Nephron (organoid): ENCODE data around the gene CEBPA.

Experiments used
- H3K27ac Mint-ChIP-seq, 3 experiments: 2 replicates each; pipeline ENCODE4 v1.8.0; 2020; ENCODE audit warnings: mixed read lengths in 3 of 3, mild to moderate bottlenecking in 2 of 3, moderate library complexity in 1 of 3
- H3K27me3 Mint-ChIP-seq: 2 replicates; pipeline ENCODE4 v1.8.0; 2021; ENCODE audit warnings: low read depth, mild to moderate bottlenecking, moderate library complexity, mixed read lengths
- H3K36me3 Mint-ChIP-seq: 2 replicates; pipeline ENCODE4 v1.8.0; 2020; ENCODE audit warnings: low read depth, mixed read lengths
- H3K4me1 Mint-ChIP-seq: 2 replicates; pipeline ENCODE4 v1.8.0; 2020; ENCODE audit warnings: mixed read lengths
- H3K4me3 Mint-ChIP-seq, 3 experiments: 2 replicates each; pipeline ENCODE4 v1.8.0; 2020; ENCODE audit warnings: mild to moderate bottlenecking in 3 of 3, mixed read lengths in 3 of 3, moderate library complexity in 2 of 3
- H3K9me3 Mint-ChIP-seq: 2 replicates; pipeline ENCODE4 v1.8.0; 2020; ENCODE audit warnings: mixed read lengths
- CTCF ChIP-seq, 3 experiments: fragments of 200-600 bp; sonication (generic); IDR thresholded peaks; one replicate each; pipeline ENCODE4 v1.5.0; 2021; ENCODE audit warnings: antibody characterized with exemption in 3 of 3; ENCODE audit not compliant: unreplicated experiment in 3 of 3

CEBPA gene

GRCh38 chr19:33287927-33288326 is 14.4 kb downstream of the CEBPA start:
- peaks cover 58% of the 10 kb centered on the region for H3K27me3 Mint-ChIP-seq
- no peak overlapping the region for H3K27ac Mint-ChIP-seq
- H3K9me3 Mint-ChIP-seq = peaks cover 14% of the 10 kb centered on the region
- no peak for TF ChIP-seq CTCF (IDR thresholded peaks at IDR 0.05; ENCODE audit: unreplicated experiment in 3 of 3)
- peaks cover 3% of the 10 kb centered on the region for H3K36me3 Mint-ChIP-seq
- peaks cover 1% of the 10 kb centered on the region for H3K4me1 Mint-ChIP-seq
- H3K4me3 Mint-ChIP-seq = no peak overlapping the region

GRCh38 chr19:33287438-33287837 is 14.9 kb downstream of the CEBPA start:
- H3K36me3 Mint-ChIP-seq = peaks cover 3% of the 10 kb centered on the region
- H3K9me3 Mint-ChIP-seq = peaks cover 14% of the 10 kb centered on the region
- peaks cover 2% of the 10 kb centered on the region for H3K4me1 Mint-ChIP-seq
- peaks cover 60% of the 10 kb centered on the region for H3K27me3 Mint-ChIP-seq
- no peak overlapping the region for H3K4me3 Mint-ChIP-seq
- H3K27ac Mint-ChIP-seq = no peak overlapping the region
- no peak for TF ChIP-seq CTCF (IDR thresholded peaks at IDR 0.05; ENCODE audit: unreplicated experiment in 3 of 3)

GRCh38 chr19:33286899-33287298 is 15.4 kb downstream of the CEBPA start:
- Mint-ChIP-seq H3K36me3 (peaks cover 3% of the 10 kb centered on the region), H3K4me3 (no peak overlapping the region), H3K27ac (no peak overlapping the region), H3K9me3 (peaks cover 14% of the 10 kb centered on the region), H3K4me1 (peaks cover 6% of the 10 kb centered on the region), H3K27me3 (peaks cover 58% of the 10 kb centered on the region)
- TF ChIP-seq CTCF (IDR thresholded peaks at IDR 0.05; ENCODE audit: unreplicated experiment in 3 of 3) = no peak

- TF ChIP-seq CTCF (IDR thresholded peaks at IDR 0.05; ENCODE audit: unreplicated experiment in 3 of 3) = no peak
- H3K4me1 Mint-ChIP-seq = peaks cover 8% of the 10 kb centered on the region
- H3K36me3 Mint-ChIP-seq = peaks cover 3% of the 10 kb centered on the region
- peaks cover 14% of the 10 kb centered on the region for H3K9me3 Mint-ChIP-seq
- no peak overlapping the region for H3K27ac Mint-ChIP-seq
- H3K4me3 Mint-ChIP-seq = no peak overlapping the region
- peaks cover 50% of the 10 kb centered on the region for H3K27me3 Mint-ChIP-seq
These were observed 16.9 kb downstream of the CEBPA start for GRCh38 chr19:33285441-33285927.

- Mint-ChIP-seq H3K9me3 (peaks cover 14% of the 10 kb centered on the region), H3K4me1 (peaks cover 13% of the 10 kb centered on the region), H3K36me3 (peaks cover 3% of the 10 kb centered on the region), H3K27ac (no peak overlapping the region), H3K4me3 (no peak overlapping the region), H3K27me3 (peaks cover 46% of the 10 kb centered on the region)
- TF ChIP-seq CTCF (IDR thresholded peaks at IDR 0.05; ENCODE audit: unreplicated experiment in 3 of 3) = no peak
These were observed 17.6 kb downstream of the CEBPA start for GRCh38 chr19:33284756-33285155.

- Mint-ChIP-seq H3K9me3 (peaks cover 13% of the 10 kb centered on the region), H3K4me1 (peaks cover 13% of the 10 kb centered on the region), H3K4me3 (no peak overlapping the region), H3K27ac (no peak overlapping the region), H3K27me3 (peaks cover 40% of the 10 kb centered on the region), H3K36me3 (peaks cover 3% of the 10 kb centered on the region)
- TF ChIP-seq CTCF (IDR thresholded peaks at IDR 0.05; ENCODE audit: unreplicated experiment in 3 of 3) = no peak
These were observed 18.1 kb downstream of the CEBPA start for GRCh38 chr19:33284146-33284643.
